Fibroblast of pulmonary artery (primary cell): ENCODE results near the gene GRIA4.

ENCODE experiments used
- DNase-seq: peaks from one replicate; pipeline ENCODE4 v3.0.0-alpha.2; 2010; ENCODE audit warnings: low read depth
- H3K4me3 ChIP-seq: replicated peaks from 2 replicates; pipeline ENCODE4 v1.5.1; 2011; ENCODE audit warnings: low read depth, mild to moderate bottlenecking, control low read depth, low read length, moderate library complexity
- TF ChIP-seq, protein P1 (sequence below): IDR thresholded peaks from 2 replicates; pipeline ENCODE4 v1.5.1; 2011; ENCODE audit warnings: mild to moderate bottlenecking, control low read depth, low read length, inconsistent platforms; ENCODE audit errors: missing control alignments

The GRIA4 gene

DNA sequence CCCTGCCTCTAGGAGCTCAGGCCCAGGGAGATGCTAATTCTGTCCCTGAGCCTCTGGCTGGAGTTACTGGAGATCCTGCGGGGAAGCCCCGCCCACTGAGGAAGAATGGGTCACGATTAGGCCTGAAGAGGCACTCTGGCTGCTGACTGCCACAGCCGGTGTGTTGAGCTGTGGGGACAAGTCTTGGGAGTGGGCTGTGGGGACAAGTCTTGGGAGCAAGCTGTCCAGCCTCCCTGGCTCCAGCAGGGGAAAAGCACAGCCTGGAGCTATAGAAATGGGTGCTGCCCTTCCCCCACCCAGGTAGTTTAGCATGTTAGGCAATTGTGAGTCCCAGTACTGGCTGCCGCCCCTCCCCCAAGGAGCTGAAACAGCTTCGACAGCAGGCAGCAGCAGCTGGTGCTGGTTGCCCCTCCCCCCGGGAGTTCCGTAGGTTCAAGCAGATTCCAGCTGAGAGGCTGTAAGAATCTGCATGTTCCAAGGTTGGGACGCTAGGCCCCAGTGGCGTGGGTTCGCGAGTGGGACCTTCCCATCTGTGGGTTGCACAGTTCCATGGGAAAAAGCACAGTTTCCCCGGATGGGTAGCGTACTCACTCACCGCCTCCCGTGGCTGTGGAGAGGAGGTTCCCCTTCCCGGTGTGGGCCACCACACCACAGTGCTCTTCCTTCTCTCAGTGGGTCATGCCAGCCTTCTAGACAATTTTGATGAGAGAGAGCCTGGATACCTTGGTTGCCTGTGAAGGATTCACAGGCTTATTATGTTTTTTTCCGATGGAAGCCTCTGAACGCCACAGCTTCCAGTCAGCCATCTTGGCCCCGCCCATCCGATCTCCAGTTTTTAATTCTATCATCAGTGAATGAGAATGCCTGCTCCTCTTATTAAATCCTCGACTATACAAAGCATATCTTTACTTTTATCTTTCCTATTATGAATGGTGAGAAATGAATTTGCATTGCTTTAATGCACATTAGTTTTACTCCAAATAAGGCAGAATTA is 350.7 kb downstream of the GRIA4 start:
- DNase-seq: no peak
- H3K4me3 ChIP-seq: no peak overlapping the region
- TF ChIP-seq, protein P1, sequence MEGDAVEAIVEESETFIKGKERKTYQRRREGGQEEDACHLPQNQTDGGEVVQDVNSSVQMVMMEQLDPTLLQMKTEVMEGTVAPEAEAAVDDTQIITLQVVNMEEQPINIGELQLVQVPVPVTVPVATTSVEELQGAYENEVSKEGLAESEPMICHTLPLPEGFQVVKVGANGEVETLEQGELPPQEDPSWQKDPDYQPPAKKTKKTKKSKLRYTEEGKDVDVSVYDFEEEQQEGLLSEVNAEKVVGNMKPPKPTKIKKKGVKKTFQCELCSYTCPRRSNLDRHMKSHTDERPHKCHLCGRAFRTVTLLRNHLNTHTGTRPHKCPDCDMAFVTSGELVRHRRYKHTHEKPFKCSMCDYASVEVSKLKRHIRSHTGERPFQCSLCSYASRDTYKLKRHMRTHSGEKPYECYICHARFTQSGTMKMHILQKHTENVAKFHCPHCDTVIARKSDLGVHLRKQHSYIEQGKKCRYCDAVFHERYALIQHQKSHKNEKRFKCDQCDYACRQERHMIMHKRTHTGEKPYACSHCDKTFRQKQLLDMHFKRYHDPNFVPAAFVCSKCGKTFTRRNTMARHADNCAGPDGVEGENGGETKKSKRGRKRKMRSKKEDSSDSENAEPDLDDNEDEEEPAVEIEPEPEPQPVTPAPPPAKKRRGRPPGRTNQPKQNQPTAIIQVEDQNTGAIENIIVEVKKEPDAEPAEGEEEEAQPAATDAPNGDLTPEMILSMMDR: no peak

DNA sequence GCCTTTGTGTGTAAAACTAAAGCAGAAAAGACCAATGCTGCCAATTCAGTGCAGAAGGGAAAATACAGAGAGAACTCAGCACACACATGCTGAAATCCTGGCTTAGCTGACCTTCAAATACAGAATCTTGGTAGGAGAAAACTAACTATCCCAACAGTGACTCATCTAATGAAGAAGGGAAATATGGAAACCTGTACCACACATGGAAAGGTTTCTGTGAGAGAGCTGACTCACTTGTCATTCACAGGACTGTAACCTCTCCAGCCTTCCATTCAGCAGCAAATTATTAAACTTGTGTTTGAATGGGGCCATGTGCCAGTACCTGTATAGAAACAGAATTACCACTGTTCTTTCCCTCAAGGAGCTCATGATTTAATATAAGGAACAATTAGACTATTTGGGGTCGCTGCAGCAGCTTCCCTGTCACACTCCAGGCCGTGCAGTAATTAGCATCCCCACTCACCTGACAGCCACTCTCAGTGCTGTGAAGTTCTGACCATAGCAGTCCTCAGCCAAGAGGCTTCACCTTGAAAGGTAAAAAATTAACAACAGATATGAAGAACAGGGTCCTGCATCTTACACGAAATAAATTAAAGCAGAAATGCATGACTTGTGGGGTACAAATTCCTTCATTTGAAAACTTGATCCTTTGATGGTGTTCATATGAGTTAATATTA is 358.3 kb downstream of the GRIA4 start:
- peak; percentile 12 for DNase-seq
- H3K4me3 ChIP-seq: no peak overlapping the region
- TF ChIP-seq, protein P1: no peak

DNA sequence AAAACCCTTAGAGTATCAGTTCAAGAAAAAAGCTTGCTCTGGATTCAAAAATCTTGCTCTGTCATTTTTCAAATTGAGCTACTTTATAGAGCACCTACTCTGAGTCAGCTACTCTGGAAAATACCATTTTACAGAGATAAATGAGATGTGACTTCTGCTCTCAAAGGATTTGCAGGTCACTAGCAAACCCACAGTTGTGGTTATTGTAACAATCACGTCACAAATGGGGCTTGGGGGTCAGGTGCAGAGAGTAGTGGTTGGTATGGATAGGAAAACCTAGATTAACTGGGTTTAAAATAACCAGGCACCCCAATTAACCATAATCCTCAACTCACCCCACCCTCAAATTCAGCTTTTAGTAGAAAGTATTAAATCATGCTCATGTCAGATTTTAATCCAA is 359.9 kb downstream of the GRIA4 start:
- DNase-seq: no peak
- TF ChIP-seq, protein P1: no peak

DNA sequence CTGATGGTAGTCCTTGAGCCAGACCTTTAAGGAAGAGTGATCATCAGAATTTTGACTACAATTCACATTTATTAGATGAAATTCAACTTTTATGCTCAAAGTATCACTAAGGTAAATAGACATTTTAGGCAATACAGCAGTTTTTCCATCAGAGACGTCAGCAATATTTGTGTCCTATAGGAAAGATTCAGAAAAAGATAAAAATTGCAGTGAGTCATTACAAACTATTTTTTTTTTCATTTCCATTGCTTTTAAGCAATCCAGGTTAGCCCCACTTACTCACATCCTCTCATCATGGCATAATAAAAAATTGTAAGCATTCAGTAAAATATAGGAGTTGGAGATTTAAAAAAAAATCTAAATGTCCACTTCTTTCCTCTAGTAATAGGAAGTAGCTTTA is 365.3 kb downstream of the GRIA4 start:
- TF ChIP-seq, protein P1: no peak
- DNase-seq: no peak
- no peak overlapping the region for H3K4me3 ChIP-seq

More for the DNA sequence above, 359.9 kb downstream of the GRIA4 start:
- H3K4me3 ChIP-seq: no peak overlapping the region

DNA sequence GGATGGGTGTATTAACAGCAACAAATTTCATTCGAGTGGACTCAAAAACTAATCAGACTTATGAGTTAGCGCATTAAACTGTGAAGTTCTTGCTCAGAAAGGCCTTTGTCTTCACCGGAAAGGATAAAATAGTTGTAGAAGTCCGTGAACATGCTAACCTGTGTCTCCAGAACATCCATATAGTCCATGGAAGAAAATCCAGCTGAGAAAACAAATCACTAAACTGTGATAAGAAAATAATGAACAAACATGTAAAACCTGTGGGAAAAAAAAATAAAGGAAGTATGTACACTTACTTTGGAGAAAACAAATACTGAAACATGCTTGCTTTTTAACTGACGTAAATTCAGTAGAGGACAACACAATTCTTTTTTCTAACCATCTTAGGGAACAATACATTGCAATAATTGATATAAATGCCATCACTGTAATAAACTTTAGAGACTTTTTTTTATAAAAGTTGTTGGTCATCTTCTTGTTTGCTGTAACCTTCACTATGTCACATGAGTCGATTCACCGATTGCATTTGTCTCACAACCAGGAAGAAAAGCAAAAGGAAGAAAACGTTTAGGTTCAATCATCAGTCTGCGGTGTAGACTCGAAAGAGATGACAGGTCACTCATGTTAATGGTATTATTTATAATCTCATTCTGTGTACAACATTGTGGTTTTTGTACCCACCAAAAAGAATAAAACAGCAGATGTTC is 370.3 kb downstream of the GRIA4 start:
- TF ChIP-seq, protein P1: no peak
- H3K4me3 ChIP-seq: no peak overlapping the region
- DNase-seq: no peak

DNA sequence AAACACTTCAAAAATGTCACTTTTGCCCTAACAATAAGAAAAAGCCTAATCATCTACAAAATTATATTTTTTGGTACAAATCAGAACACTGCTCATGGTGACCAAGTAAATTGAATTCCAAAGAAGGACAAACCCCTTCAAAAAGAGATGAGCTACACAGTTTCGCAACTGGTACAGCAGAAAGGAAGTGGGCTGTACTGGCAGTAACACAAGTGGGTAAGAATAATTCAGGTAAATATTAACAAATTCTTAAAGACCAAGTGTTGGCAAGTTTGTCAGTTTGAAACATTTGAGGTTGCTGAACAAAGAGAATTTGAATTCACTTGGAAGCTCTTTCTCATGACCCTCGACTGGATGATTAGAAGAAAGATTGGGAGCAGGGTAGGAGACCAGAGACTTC is 376.7 kb downstream of the GRIA4 start:
- no peak for DNase-seq
- TF ChIP-seq, protein P1: no peak
- H3K4me3 ChIP-seq: no peak overlapping the region
